ENCODE data around the gene ZXDC. TPM values are rescaled to one million over a fixed set of nuclear protein-coding genes. Genes with fewer than 3 reads are reported as not detected.
A peak's percentile ranks its signal among the peaks of the same experiment; 100 is the strongest.

ZXDC gene
- total RNA-seq, 1 experiment from 2014 or later, result 28.3 TPM

GRCh38 chr3:126464997-126465396 is 10.7 kb downstream of the ZXDC start:
- WGBS (ENCODE audit: extremely low coverage, insufficient read length, low lambda C conversion rate), result no CpG with 5 or more reads among the region's 11 CpGs
- no peak overlapping the region for H3K4me2 ChIP-seq (ENCODE audit: insufficient read depth, insufficient read length, low read length)
- H3K27ac ChIP-seq (ENCODE audit: insufficient read length, low read depth, low read length), result no peak overlapping the region
- H2BK15ac ChIP-seq (ENCODE audit: low read depth, low read length), result no peak overlapping the region
- H2BK12ac ChIP-seq (ENCODE audit: insufficient read length, low read depth, low read length), result no peak overlapping the region
- H3K9me3 ChIP-seq (ENCODE audit: control insufficient read depth, low read depth, low read length), result no peaks in the 10 kb centered on the region
- H4K20me1 ChIP-seq (ENCODE audit: control insufficient read depth, insufficient read depth, insufficient read length), result no peaks in the 10 kb centered on the region
- 0 out of 7 replicates have a peak overlapping the region, but pooled peaks of 1 of the 3 experiments have one; percentile 70 for H3K27ac Mint-ChIP-seq
- H3K27me3 Mint-ChIP-seq (ENCODE audit: low read depth), result no peaks in the 10 kb centered on the region
- no peak for DNase-seq
- H3K23me2 ChIP-seq (ENCODE audit: insufficient read length, low read depth, low read length, poor library complexity, severe bottlenecking), result no peaks in the 10 kb centered on the region
- H3K4me1 ChIP-seq (ENCODE audit: insufficient read depth, low read length), result no peaks in the 10 kb centered on the region
- H3K9me3 Mint-ChIP-seq, result no peaks in the 10 kb centered on the region; a peak in 1 of 5 replicates
- H3K56ac ChIP-seq (ENCODE audit: insufficient read length, low read depth, low read length), result no peak overlapping the region
- no peak overlapping the region for H2BK120ac ChIP-seq (ENCODE audit: low read depth, low read length, poor library complexity, severe bottlenecking)
- H2BK5ac ChIP-seq (ENCODE audit: insufficient read length, low read length), result no peak overlapping the region
- no peak overlapping the region for H4K91ac ChIP-seq (ENCODE audit: insufficient read length, low read depth, low read length)
- H3K79me2 ChIP-seq (ENCODE audit: insufficient read depth, low read length), result no peaks in the 10 kb centered on the region; the same call in 1 of the 2 replicates
- H2BK20ac ChIP-seq (ENCODE audit: low read depth, low read length, poor library complexity, severe bottlenecking), result no peak overlapping the region
- no peaks in the 10 kb centered on the region for H3K27me3 ChIP-seq (ENCODE audit: insufficient read depth, low read length)
- no peak overlapping the region for H2AK5ac ChIP-seq (ENCODE audit: insufficient read length, low read length)
- TF ChIP-seq CTCF (conservative IDR thresholded peaks at IDR 0.05), result no peak
- H3K36me3 Mint-ChIP-seq (ENCODE audit: insufficient read depth in 1 of 3, low read depth in 3 of 3), result peaks cover 54 to 90% (median 74%) of the 10 kb centered on the region in 3 experiments; a peak in 6 of 7 replicates
- no peak overlapping the region for H3K9ac ChIP-seq (ENCODE audit: extremely low read depth, insufficient read length, low read length)
- no peak overlapping the region for H2AFZ ChIP-seq (ENCODE audit: low read length)
- no peak overlapping the region for H3K14ac ChIP-seq (ENCODE audit: insufficient read depth, low read length)
- no peak overlapping the region for H3T11ph ChIP-seq (ENCODE audit: low read length)
- H3K79me1 ChIP-seq (ENCODE audit: insufficient read depth, low read depth, low read length, poor library complexity, severe bottlenecking), result peaks cover 10% of the 10 kb centered on the region
- H3K23ac ChIP-seq (ENCODE audit: insufficient read length, low read depth, low read length), result no peak overlapping the region
- H4K8ac ChIP-seq (replicated peaks; ENCODE audit: insufficient read length, low read depth, low read length), result no peak overlapping the region
- no peak overlapping the region for H3K4me3 Mint-ChIP-seq
- H4K5ac ChIP-seq (ENCODE audit: insufficient read length, low read depth, low read length), result no peak overlapping the region
- no peak overlapping the region for H3K18ac ChIP-seq (ENCODE audit: insufficient read length, low read depth, low read length)
- H3K4me1 Mint-ChIP-seq, result no peaks in the 10 kb centered on the region
- H3K4ac ChIP-seq (ENCODE audit: low read depth, low read length), result no peak overlapping the region
